Naive thymus-derived CD4-positive, alpha-beta T cell (primary cell): ENCODE results near the gene STAT6. TPM values are rescaled to one million over a fixed set of nuclear protein-coding genes. Genes with fewer than 3 reads are reported as not detected.
"Not testable (repeated sequence)": the region's sequence is repeated elsewhere in the genome, so short reads cannot be mapped to it uniquely, and the experiment has no call there.

Experiments
- ATAC-seq: fragments of 150-1000 bp; cut with Tn5 transposase; 2 replicates; pipeline ENCODE4 v1.10.0; 2021; ENCODE audit warnings: mild to moderate bottlenecking, moderate library complexity
- CTCF ChIA-PET: fragments of 350-600 bp; sonication (Branson Sonifier 250); formaldehyde crosslinking; loops from one replicate; lab custom pipeline; 2021; ENCODE audit warnings: antibody characterized with exemption; lab: Charles Lee
- POLR2A ChIA-PET: fragments of 350-600 bp; sonication (Branson Sonifier 250); formaldehyde crosslinking; loops from one replicate; lab custom pipeline; 2021; ENCODE audit warnings: antibody characterized with exemption, inconsistent platforms; lab: Charles Lee
- DNase-seq, 9 donors: peaks; one replicate each; pipeline versions ENCODE4 v3.0.0 to v3.0.0-alpha.2; 2020 to 2022; ENCODE audit warnings: mixed read lengths in 1 of 9
- H3K27ac ChIP-seq: one replicate; pipeline ENCODE4 v1.7.0; 2013; ENCODE audit warnings: mild to moderate bottlenecking, low read depth, low read length, moderate library complexity
- H3K27me3 ChIP-seq, 2 donors: one replicate each; pipeline ENCODE4 v1.7.0; 2013; ENCODE audit warnings: low read length in 2 of 2, mild to moderate bottlenecking in 2 of 2, moderate library complexity in 2 of 2; ENCODE audit not compliant: control insufficient read depth in 2 of 2, insufficient read depth in 2 of 2
- H3K36me3 ChIP-seq, 3 experiments: 1 replicate in 2 of 3; 2 replicates in 1 of 3; pipeline ENCODE4 v1.7.0; 2013; ENCODE audit warnings: low read length in 3 of 3, mild to moderate bottlenecking in 3 of 3, moderate library complexity in 1 of 3; ENCODE audit not compliant: insufficient read depth in 3 of 3, control insufficient read depth in 2 of 3
- H3K4me1 ChIP-seq, 2 donors: one replicate each; pipeline ENCODE4 v1.7.0; 2013; ENCODE audit warnings: low read length in 2 of 2, mild to moderate bottlenecking in 2 of 2, moderate library complexity in 1 of 2; ENCODE audit not compliant: control insufficient read depth in 2 of 2, insufficient read depth in 2 of 2
- H3K4me3 ChIP-seq: 2 replicates; pipeline ENCODE4 v1.7.0; 2013; ENCODE audit warnings: mild to moderate bottlenecking, low read length
- H3K9me3 ChIP-seq, 3 experiments: 1 replicate in 2 of 3; 2 replicates in 1 of 3; pipeline ENCODE4 v1.7.0; 2013; ENCODE audit warnings: low read length in 3 of 3; ENCODE audit not compliant: control insufficient read depth in 2 of 3
- H3K27ac Mint-ChIP-seq, 9 donors: one replicate each; pipeline ENCODE4 v1.8.0; 2020 to 2022; ENCODE audit warnings: mixed read lengths in 9 of 9, mild to moderate bottlenecking in 8 of 9, moderate library complexity in 5 of 9, inconsistent platforms in 2 of 9
- H3K27me3 Mint-ChIP-seq, 5 donors: one replicate each; pipeline ENCODE4 v1.8.0; 2021 to 2022; ENCODE audit warnings: mixed read lengths in 5 of 5, mild to moderate bottlenecking in 1 of 5
- H3K36me3 Mint-ChIP-seq, 5 donors: one replicate each; pipeline ENCODE4 v1.8.0; 2020 to 2022; ENCODE audit warnings: mixed read lengths in 5 of 5, mild to moderate bottlenecking in 3 of 5, inconsistent platforms in 1 of 5
- H3K4me1 Mint-ChIP-seq, 7 donors: one replicate each; pipeline ENCODE4 v1.8.0; 2020 to 2022; ENCODE audit warnings: mixed read lengths in 7 of 7, mild to moderate bottlenecking in 3 of 7, inconsistent platforms in 1 of 7
- H3K4me3 Mint-ChIP-seq, 10 donors: one replicate each; pipeline ENCODE4 v1.8.0; 2020 to 2022; ENCODE audit warnings: mild to moderate bottlenecking in 10 of 10, mixed read lengths in 10 of 10, moderate library complexity in 6 of 10, inconsistent platforms in 2 of 10
- H3K9me3 Mint-ChIP-seq, 11 donors: one replicate each; pipeline ENCODE4 v1.8.0; 2020 to 2022; ENCODE audit warnings: mixed read lengths in 11 of 11, mild to moderate bottlenecking in 4 of 11, inconsistent platforms in 1 of 11, moderate library complexity in 1 of 11
- intact Hi-C, 2 donors: fragments of 100-400 bp; cut with micrococcal nuclease; formaldehyde crosslinking; loops; one replicate each; pipeline ENCODE4 v1.15.1; 2023
- polyA plus RNA-seq, 2 donors: library from polyadenylated mRNA; unstranded; fragments of 300-500 nt; fragmentation: Illumina TruSeq; gene quantifications; one replicate each; pipeline ENCODE4 v1.2.3, GENCODE V29; 2021
- total RNA-seq, 6 experiments: library from RNA in 5 of 6; stranded (reverse) in 5 of 6; gene quantifications; 1 replicate in 5 of 6; 2 replicates in 1 of 6; pipeline ENCODE4 v1.2.3 and lab custom pipeline; 2021 to 2026

STAT6 gene
- total and polyA plus RNA-seq, 7 experiments from 2014 or later = 99.3 to 403 (median 231) TPM

DNA sequence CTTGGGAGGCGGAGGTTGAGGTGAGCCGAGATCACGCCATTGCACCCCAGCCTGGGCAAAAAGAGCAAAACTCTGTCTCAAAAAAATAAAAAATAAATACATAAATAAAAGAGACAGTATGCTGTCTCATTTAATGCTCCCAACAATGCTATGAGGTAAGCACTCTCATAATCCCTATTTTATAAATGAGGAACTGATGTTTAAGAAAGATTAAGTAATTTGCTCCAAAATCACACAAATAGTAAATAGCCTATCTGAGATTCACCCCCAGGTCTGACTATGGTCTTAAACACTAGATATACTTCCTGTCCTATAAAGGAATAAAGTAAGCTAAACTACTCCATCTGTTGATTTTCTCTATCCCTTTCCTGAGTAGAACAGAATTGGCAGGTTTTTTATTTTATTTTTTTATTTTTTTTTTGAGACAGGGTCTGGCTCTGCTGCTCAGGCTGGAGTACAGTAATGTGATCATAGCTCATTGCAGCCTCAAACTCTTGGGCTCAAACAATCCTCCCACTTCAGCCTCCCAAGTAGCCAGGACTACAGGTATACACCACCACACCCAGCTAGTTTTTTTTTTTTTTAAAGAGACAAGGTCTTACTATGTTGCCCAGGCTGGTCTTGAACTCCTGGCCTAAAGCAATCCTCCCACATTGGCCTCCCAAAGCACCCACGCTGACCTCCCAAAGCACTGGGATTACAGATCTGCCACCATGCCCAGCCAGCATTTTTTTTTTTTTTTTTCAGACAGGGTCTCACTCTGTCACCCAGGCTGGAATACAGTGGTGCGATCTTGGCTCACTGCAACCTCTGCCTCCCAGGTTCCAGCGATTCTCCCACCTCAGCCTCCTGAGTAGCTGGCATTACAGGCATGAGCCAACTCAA is 37.4 kb downstream of the STAT6 start:
- H3K9me3 Mint-ChIP-seq, H3K4me3 ChIP-seq, H3K27me3 Mint-ChIP-seq, H3K4me3 Mint-ChIP-seq, ATAC-seq, H3K27me3 ChIP-seq, H3K9me3 ChIP-seq, intact Hi-C loops, DNase-seq: not testable (repeated sequence)
- POLR2A ChIA-PET = interaction anchor here (0.6 to 13.7 kb wide), 10 partner anchors 10 to 92 kb away, joined by 3 to 294 read pairs (median 4); partner anchors contain the start of gene STAT6
- Histone ChIP-seq H3K36me3 (peaks cover 8 to 29% (median 13%) of the 10 kb centered on the region in 3 experiments), H3K27ac (peak overlapping the region; percentile 34), H3K4me1 (peaks cover 0 to 12% of the 10 kb centered on the region in 2 donors)
- CTCF ChIA-PET = interaction anchor here (0.6 to 8.3 kb wide), 11 partner anchors 13 to 796 kb away, joined by 3 to 212 read pairs (median 4); partner anchors contain the start of gene STAT6
- H3K27ac Mint-ChIP-seq = peak overlapping the region in 7 of 9 donors; percentile 17 to 93 (median 55)
- peaks cover 12 to 52% (median 37%) of the 10 kb centered on the region in 7 donors for H3K4me1 Mint-ChIP-seq
- peaks cover 0 to 22% (median 13%) of the 10 kb centered on the region in 5 donors for H3K36me3 Mint-ChIP-seq

DNA sequence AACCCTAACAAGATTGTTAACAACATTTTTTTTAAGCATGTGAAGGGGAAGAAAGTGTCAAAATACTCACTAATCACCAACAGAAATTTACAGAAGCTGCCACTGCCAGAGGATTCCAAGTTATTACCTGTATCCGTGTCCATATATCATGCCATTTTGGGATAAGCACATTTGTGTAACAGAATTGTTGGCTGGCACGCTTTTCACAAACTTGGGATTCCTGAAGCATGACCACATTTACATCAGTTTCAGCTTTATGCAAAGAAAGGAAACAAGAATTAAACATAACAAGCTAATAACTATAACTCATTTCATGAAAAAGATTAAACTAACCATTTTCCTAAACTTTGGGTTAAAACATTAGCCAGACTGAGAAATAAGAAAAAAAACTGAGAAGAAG is 38.5 kb downstream of the STAT6 start:
- no peaks in the 10 kb centered on the region for H3K9me3 ChIP-seq
- ATAC-seq (no peak), DNase-seq (no peak)
- ChIA-PET POLR2A (interaction anchor here (0.6 to 13.7 kb wide), 6 partner anchors 10 to 44 kb away, joined by 3 to 294 read pairs (median 6); partner anchors contain the start of gene STAT6), CTCF (interaction anchor here (0.6 to 8.3 kb wide), 6 partner anchors 10 to 698 kb away, joined by 3 to 212 read pairs (median 4); partner anchors contain the start of genes NAB2 and STAT6)
- peaks cover 0 to 12% of the 10 kb centered on the region in 2 donors for H3K4me1 ChIP-seq
- H3K4me3 Mint-ChIP-seq = no peak overlapping the region
- peaks cover 8 to 24% (median 13%) of the 10 kb centered on the region in 3 experiments for H3K36me3 ChIP-seq
- peaks cover 12 to 52% (median 35%) of the 10 kb centered on the region in 7 donors for H3K4me1 Mint-ChIP-seq
- no peaks in the 10 kb centered on the region for H3K27me3 Mint-ChIP-seq
- intact Hi-C loops = no loop called here
- H3K4me3 ChIP-seq = no peak overlapping the region
- peaks cover 0 to 30% (median 17%) of the 10 kb centered on the region in 5 donors for H3K36me3 Mint-ChIP-seq
- peaks cover 0 to 2% (median 0%) of the 10 kb centered on the region in 11 donors for H3K9me3 Mint-ChIP-seq
- H3K27ac ChIP-seq = no peak overlapping the region
- H3K27me3 ChIP-seq = no peaks in the 10 kb centered on the region
- H3K27ac Mint-ChIP-seq = peak overlapping the region in 6 of 9 donors; percentile 32 to 93 (median 60)

DNA sequence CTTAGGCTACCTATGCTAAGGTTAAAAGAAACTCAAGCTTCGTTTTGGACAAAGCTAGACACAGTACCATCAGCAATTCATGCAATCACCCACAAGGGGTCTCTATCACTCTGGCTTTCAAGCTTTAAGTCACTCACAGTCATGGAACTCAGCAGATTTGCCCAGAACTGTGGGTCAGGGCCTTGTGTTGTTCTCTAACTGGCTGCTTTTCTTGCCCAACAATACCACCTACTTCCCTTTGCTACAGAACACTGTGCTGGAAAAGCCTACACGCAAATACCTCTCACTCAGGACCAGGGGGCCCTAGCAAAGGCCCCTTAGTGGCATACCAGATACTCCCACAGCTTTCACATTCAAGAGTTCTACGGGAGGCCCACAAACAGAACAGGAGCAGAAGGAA is 41.6 kb downstream of the STAT6 start:
- peaks cover 13 to 50% (median 30%) of the 10 kb centered on the region in 7 donors for H3K4me1 Mint-ChIP-seq
- Histone ChIP-seq H3K27ac (peak overlapping the region; percentile 60), H3K36me3 (peaks cover 8 to 24% (median 13%) of the 10 kb centered on the region in 3 experiments), H3K27me3 (no peaks in the 10 kb centered on the region), H3K4me1 (peaks cover 4 to 15% of the 10 kb centered on the region in 2 donors), H3K4me3 (no peak overlapping the region), H3K9me3 (no peaks in the 10 kb centered on the region)
- H3K27ac Mint-ChIP-seq = peak overlapping the region; percentile 70 to 89 (median 83)
- H3K27me3 Mint-ChIP-seq = no peaks in the 10 kb centered on the region
- ChIA-PET CTCF (interaction anchor here (0.6 to 8.3 kb wide), 26 partner anchors 9 to 168 kb away, joined by 3 to 212 read pairs (median 5); partner anchors contain the start of genes MYO1A, NEMP1, STAT6 and ZBTB39), POLR2A (interaction anchor here (0.6 to 13.7 kb wide), 14 partner anchors 9 to 382 kb away, joined by 3 to 294 read pairs (median 4); partner anchors contain the start of genes NAB2, NEMP1 and STAT6)
- ATAC-seq (peak; percentile 100), DNase-seq (peak in 8 of 9 donors; percentile 42 to 79 (median 72))
- H3K36me3 Mint-ChIP-seq = peaks cover 0 to 36% (median 22%) of the 10 kb centered on the region in 5 donors
- intact Hi-C loops = loop anchor here (1.0 kb wide), 7 partner anchors 9 to 312 kb away; partner anchors contain the start of gene NEMP1 (in 2 of the 2)
- H3K9me3 Mint-ChIP-seq = peaks cover 0 to 3% (median 0%) of the 10 kb centered on the region in 11 donors
- peak overlapping the region in 8 of 10 donors; percentile 4 to 33 (median 20) for H3K4me3 Mint-ChIP-seq

DNA sequence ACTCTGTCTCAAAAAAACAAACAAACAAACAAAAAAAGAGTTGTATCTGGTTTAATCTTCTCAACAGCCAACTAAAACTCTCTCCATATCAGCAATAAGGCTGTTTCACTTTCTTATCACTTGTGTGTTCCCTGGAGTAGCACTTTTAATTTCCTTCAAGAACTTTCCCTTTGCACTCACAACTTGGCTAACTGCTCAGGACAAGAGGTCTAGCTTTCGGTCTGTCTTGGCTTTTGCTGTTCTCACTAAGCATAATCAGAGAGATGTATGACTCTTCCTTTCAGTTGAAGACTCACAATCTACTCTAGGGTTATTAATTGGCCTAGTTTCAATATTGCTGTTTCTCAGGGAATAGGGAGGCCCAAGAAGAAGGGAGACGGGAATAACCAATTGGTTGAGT is 44.9 kb downstream of the STAT6 start:
- CTCF ChIA-PET = interaction anchor here (0.6 to 11.2 kb wide), 6 partner anchors 15 to 429 kb away, joined by 3 to 241 read pairs (median 7); partner anchors contain the start of genes STAT6 and ZBTB39
- Mint-ChIP-seq H3K27ac (peak overlapping the region in 5 of 9 donors; percentile 12 to 91 (median 49)), H3K4me3 (peak overlapping the region in 1 of 10 donors; percentile 59)

DNA sequence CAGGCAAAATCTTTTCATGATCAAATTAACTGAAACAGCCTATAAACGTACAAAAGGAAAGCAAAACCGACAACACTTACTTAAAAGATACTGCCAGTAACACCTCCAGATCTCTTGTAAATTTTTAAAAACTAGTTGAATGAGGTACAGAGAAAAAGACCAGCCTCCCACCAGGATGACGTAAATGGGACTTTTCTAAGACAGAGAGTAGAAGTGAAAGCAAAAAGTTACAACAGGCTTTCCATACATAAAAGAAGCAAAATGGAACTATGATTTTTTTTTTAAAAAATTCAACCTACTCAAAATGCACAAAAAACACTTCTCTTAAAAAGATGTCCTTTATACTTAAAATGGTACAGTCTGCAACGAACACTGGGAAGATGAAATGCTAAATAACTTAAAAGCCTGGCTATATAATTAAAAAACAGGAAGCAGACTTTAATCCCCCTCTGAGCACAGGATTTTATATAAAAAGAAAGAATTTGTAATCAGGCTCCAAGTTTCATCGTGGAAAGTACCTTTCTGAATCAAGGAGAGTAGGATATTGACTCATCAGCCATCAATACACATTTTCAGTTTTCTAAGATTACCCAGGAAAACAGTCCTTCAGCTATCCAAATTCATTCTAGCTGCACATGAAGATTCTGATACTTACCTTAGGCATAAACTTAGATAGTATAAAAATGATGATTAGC is 47.0 kb downstream of the STAT6 start:
- ATAC-seq (peak; percentile 97), DNase-seq (peak in 7 of 9 donors; percentile 67 to 90 (median 85))
- Mint-ChIP-seq H3K4me1 (peaks cover 10 to 45% (median 34%) of the 10 kb centered on the region in 7 donors), H3K27ac (peak overlapping the region; percentile 79 to 97 (median 91)), H3K9me3 (peaks cover 0 to 3% (median 0%) of the 10 kb centered on the region in 11 donors), H3K27me3 (no peaks in the 10 kb centered on the region), H3K36me3 (peaks cover 0 to 27% (median 8%) of the 10 kb centered on the region in 5 donors), H3K4me3 (peak overlapping the region; percentile 13 to 90 (median 80))
- H3K27ac ChIP-seq = peak overlapping the region; percentile 76
- ChIA-PET POLR2A (interaction anchor here (1.5 to 13.7 kb wide), 4 partner anchors 11 to 56 kb away, joined by 4 to 294 read pairs (median 21); partner anchors contain the start of gene STAT6), CTCF (interaction anchor here (0.6 to 11.2 kb wide), 10 partner anchors 23 to 346 kb away, joined by 3 to 241 read pairs (median 8); partner anchors contain the start of genes STAT6, TAC3 and ZBTB39)
- H3K4me1 ChIP-seq = peaks cover 17 to 20% of the 10 kb centered on the region in 2 donors
- no peaks in the 10 kb centered on the region for H3K9me3 ChIP-seq
- intact Hi-C loops = loop anchor here (1.0 to 5.0 kb wide), 9 partner anchors 14 to 427 kb away; partner anchors contain the start of genes NEMP1 (in 2 of the 2) and PRIM1 (in 1 of the 2)
- peaks cover 0 to 15% (median 0%) of the 10 kb centered on the region in 3 experiments for H3K36me3 ChIP-seq
- H3K4me3 ChIP-seq = peak overlapping the region; percentile 15
- H3K27me3 ChIP-seq = no peaks in the 10 kb centered on the region

More for the DNA sequence above, 44.9 kb downstream of the STAT6 start:
- H3K4me3 ChIP-seq = no peak overlapping the region
- POLR2A ChIA-PET = interaction anchor here (1.1 to 13.7 kb wide), 3 partner anchors 43 to 62 kb away, joined by 3 to 294 read pairs (median 4); partner anchors contain the start of genes LRP1 and STAT6
- no peaks in the 10 kb centered on the region for H3K9me3 ChIP-seq
- DNase-seq = no peak
- peaks cover 5 to 12% (median 8%) of the 10 kb centered on the region in 3 experiments for H3K36me3 ChIP-seq
- Mint-ChIP-seq H3K4me1 (peaks cover 18 to 55% (median 42%) of the 10 kb centered on the region in 7 donors), H3K27me3 (no peaks in the 10 kb centered on the region), H3K9me3 (peaks cover 0 to 3% (median 0%) of the 10 kb centered on the region in 11 donors), H3K36me3 (peaks cover 0 to 31% (median 22%) of the 10 kb centered on the region in 5 donors)
- H3K4me1 ChIP-seq = peaks cover 17 to 28% of the 10 kb centered on the region in 2 donors
- intact Hi-C loops = no loop called here
- no peak overlapping the region for H3K27ac ChIP-seq
- no peak for ATAC-seq
- H3K27me3 ChIP-seq = no peaks in the 10 kb centered on the region
